ENCODE results near the gene CDH8.

- no peak for TF ChIP-seq CTCF (IDR thresholded peaks at IDR 0.05; ENCODE audit: poor library complexity)
- TF ChIP-seq EZH2phosphoT487 (IDR thresholded peaks at IDR 0.05; ENCODE audit: low read depth, severe bottlenecking, unreplicated experiment): no peak
- no peak for TF ChIP-seq EZH2 (IDR thresholded peaks at IDR 0.05; ENCODE audit: borderline replicate concordance)
Measured at GRCh38 chr16:61829631-61830030, 206.6 kb downstream of the CDH8 start.

Measured in hepatocyte (in vitro differentiated cells).